Measurements from ENCODE around the gene TMEM200A.

TMEM200A gene

DNA sequence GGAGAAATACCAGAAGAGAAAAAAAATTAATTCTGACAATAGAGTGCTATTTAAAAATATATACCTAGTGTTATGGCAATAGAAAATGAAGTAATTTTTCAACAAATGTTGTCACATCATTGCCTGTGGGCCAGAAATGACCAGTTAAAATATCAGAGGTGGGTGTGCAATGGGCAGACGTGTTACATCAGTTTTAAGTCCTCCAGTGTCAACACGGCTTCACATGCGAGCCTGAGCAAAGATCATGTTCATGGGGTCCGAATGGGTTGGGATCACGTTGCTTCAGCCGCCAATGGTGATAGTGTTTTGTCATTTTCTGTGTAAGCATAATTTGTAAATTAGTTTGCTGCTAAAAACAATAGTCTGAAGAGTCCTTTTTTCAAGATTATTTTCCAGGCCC lies 27.5 kb downstream of the TMEM200A start:
- Histone ChIP-seq H3K4me1 (ENCODE audit: control insufficient read depth, insufficient read depth, low read length, unreplicated experiment) (peaks cover 9% of the 10 kb centered on the region), H3K36me3 (ENCODE audit: insufficient read depth, low read length) (no peaks in the 10 kb centered on the region), H3K27me3 (ENCODE audit: insufficient read depth, low read length) (no peaks in the 10 kb centered on the region), H2AFZ (ENCODE audit: low read length, unreplicated experiment) (no peak overlapping the region), H3K4me3 (ENCODE audit: low read depth, low read length) (no peak overlapping the region), H3K79me2 (ENCODE audit: control insufficient read depth, insufficient read depth, low read length, unreplicated experiment) (no peaks in the 10 kb centered on the region), H3K27ac (ENCODE audit: low read depth, low read length) (no peak overlapping the region)

DNA sequence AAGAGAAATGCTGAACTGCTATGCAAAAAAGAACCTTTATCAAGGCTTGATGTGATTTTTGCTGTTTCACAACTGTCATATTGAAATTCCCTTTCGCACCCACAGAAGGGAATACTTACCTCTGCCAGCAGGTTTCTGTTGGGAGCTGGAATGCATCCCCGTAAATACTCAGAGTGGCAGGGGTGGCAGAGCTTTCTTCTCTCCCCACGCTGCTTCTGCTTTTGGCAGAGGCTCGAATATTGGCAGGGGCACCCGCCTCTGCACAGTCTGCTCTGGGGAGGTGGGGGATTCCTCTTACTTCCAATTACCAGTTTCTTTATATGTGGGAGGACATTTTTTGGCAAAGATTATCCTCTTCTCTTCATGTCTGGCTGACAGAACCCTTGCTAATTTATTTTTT lies 28.4 kb downstream of the TMEM200A start:
- Histone ChIP-seq H3K79me2 (ENCODE audit: control insufficient read depth, insufficient read depth, low read length, unreplicated experiment) (no peaks in the 10 kb centered on the region), H3K4me1 (ENCODE audit: control insufficient read depth, insufficient read depth, low read length, unreplicated experiment) (peaks cover 9% of the 10 kb centered on the region), H3K36me3 (ENCODE audit: insufficient read depth, low read length) (no peaks in the 10 kb centered on the region), H3K27me3 (ENCODE audit: insufficient read depth, low read length) (no peaks in the 10 kb centered on the region), H3K27ac (ENCODE audit: low read depth, low read length) (no peak overlapping the region), H3K4me3 (ENCODE audit: low read depth, low read length) (no peak overlapping the region), H2AFZ (ENCODE audit: low read length, unreplicated experiment) (no peak overlapping the region)

DNA sequence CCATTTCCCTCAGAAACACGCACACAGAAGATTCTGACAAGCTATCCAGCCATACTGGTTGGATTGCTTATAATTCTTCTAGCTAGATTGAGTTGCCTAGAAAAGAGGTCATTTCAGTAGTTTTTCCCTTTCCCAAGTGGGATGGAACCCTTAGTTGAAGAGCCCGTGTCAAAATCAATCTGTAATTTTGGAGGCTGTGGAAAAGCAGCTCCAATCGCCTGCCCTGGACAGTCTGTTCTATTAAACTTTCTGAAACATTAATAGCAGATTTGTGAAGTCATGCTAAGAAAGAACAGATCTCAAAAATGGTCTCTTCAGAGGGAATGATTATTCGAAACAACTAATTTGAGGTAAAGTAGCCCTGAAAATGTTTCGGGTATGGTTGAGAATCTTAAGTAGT lies 29.3 kb downstream of the TMEM200A start:
- H3K79me2 ChIP-seq (ENCODE audit: control insufficient read depth, insufficient read depth, low read length, unreplicated experiment): no peaks in the 10 kb centered on the region
- no peaks in the 10 kb centered on the region for H3K27me3 ChIP-seq (ENCODE audit: insufficient read depth, low read length)
- no peaks in the 10 kb centered on the region for H3K36me3 ChIP-seq (ENCODE audit: insufficient read depth, low read length)
- H2AFZ ChIP-seq (ENCODE audit: low read length, unreplicated experiment): no peak overlapping the region
- no peak overlapping the region for H3K27ac ChIP-seq (ENCODE audit: low read depth, low read length)
- no peak overlapping the region for H3K4me3 ChIP-seq (ENCODE audit: low read depth, low read length)
- peaks cover 9% of the 10 kb centered on the region for H3K4me1 ChIP-seq (ENCODE audit: control insufficient read depth, insufficient read depth, low read length, unreplicated experiment)

DNA sequence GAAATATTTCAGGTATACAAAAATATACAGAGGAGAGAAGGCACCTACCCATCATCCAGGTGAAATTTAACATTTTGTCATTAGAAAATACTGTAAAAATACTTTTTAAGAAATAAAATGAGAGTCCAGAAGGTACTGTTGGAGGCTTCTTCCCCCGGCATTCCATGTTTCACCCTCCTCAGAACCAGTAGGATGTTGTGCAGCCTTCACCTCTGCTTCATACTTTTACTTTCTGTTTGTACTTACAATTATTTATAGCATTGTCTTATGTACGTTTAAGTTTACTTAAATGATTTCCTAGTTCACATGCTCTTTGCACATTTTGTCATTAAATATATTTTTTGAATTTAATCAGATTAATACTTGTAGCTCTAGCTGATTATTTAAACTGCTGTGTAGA lies 30.9 kb downstream of the TMEM200A start:
- H3K79me2 ChIP-seq (ENCODE audit: control insufficient read depth, insufficient read depth, low read length, unreplicated experiment): no peaks in the 10 kb centered on the region
- 0 out of 2 replicates have a peak overlapping the region, but pooled peaks have one; percentile 9 for H3K27ac ChIP-seq (ENCODE audit: low read depth, low read length)
- peak overlapping the region; percentile 65 for H3K4me3 ChIP-seq (ENCODE audit: low read depth, low read length)
- H3K4me1 ChIP-seq (ENCODE audit: control insufficient read depth, insufficient read depth, low read length, unreplicated experiment): peaks cover 9% of the 10 kb centered on the region
- H2AFZ ChIP-seq (ENCODE audit: low read length, unreplicated experiment): peak overlapping the region; percentile 45
- H3K36me3 ChIP-seq (ENCODE audit: insufficient read depth, low read length): no peaks in the 10 kb centered on the region
- no peaks in the 10 kb centered on the region for H3K27me3 ChIP-seq (ENCODE audit: insufficient read depth, low read length)

DNA sequence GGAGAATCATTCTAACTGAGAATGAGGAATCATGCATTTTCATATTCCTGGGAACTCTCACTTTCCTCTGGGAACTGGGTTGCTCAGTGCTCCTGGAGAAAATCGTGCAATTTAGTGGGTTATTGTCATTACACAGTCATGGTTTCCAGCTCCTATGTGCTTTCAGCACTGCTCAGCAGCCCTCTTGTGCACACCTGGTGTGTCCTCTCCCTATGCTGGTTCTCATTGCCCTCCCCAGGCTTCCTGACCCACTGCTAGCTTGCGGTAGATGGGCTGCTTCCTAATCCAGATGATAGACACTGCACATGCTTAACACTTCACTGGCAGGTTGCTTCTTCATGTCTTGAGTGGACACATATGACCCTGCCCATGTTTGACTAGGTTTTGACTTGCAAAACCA lies 39.7 kb downstream of the TMEM200A start:
- Histone ChIP-seq H3K27me3 (ENCODE audit: insufficient read depth, low read length) (no peaks in the 10 kb centered on the region), H3K4me1 (ENCODE audit: control insufficient read depth, insufficient read depth, low read length, unreplicated experiment) (peaks cover 18% of the 10 kb centered on the region), H3K79me2 (ENCODE audit: control insufficient read depth, insufficient read depth, low read length, unreplicated experiment) (no peaks in the 10 kb centered on the region), H3K36me3 (ENCODE audit: insufficient read depth, low read length) (no peaks in the 10 kb centered on the region), H3K4me3 (ENCODE audit: low read depth, low read length) (no peak overlapping the region), H2AFZ (ENCODE audit: low read length, unreplicated experiment) (no peak overlapping the region), H3K27ac (ENCODE audit: low read depth, low read length) (no peak overlapping the region)

DNA sequence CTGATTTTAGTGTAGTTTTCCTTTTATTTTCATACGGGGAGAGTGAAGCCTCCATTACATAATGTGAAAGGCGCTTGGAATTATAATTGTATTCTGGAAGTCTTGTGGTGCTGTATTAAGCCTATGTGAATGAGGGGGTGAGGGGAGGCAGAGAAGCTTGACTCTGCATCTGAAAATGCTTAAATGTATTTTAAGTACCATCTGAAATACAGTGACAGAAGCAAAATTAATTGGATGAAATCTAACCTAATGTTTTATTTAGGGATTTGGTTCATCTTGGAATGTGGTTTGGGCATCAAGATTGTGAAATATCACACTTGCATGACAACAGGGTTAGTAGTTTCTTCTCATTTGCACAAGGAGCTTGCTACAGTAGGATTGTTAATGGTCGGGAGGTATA lies 41.2 kb downstream of the TMEM200A start:
- no peaks in the 10 kb centered on the region for H3K79me2 ChIP-seq (ENCODE audit: control insufficient read depth, insufficient read depth, low read length, unreplicated experiment)
- no peak overlapping the region for H2AFZ ChIP-seq (ENCODE audit: low read length, unreplicated experiment)
- no peaks in the 10 kb centered on the region for H3K27me3 ChIP-seq (ENCODE audit: insufficient read depth, low read length)
- no peaks in the 10 kb centered on the region for H3K36me3 ChIP-seq (ENCODE audit: insufficient read depth, low read length)
- peaks cover 20% of the 10 kb centered on the region for H3K4me1 ChIP-seq (ENCODE audit: control insufficient read depth, insufficient read depth, low read length, unreplicated experiment)
- H3K27ac ChIP-seq (ENCODE audit: low read depth, low read length): no peak overlapping the region
- H3K4me3 ChIP-seq (ENCODE audit: low read depth, low read length): no peak overlapping the region

DNA sequence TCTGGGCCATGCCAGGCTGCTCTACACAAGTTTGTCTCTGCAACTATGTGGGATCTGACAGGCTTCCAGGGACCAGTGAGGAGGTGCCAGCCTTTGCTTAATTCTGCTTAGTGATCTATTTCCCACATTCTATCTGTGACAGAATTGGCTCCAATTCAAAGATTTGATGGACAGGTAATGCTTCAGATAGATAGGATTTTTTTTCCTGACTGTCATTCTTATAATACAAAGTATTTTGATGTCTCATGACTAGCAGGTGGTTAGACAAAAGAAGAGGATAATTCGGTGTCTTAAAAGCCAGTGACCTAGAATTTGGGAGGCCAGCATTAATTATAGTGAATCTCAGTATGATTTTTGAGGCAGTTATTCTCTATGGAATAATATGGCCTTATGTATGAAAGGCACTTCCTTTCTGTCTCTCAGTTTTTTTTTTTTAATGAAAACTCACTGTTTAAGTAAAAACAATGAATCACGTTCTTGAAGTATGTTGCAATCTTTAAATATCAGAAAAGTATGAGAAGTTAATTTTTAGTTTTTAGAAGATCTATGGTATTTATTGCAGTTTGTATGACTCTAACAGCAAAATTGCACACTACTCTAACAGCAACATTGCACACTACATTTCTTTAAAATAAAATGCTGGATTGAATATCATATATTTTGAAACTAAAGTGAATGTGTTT lies 43.7 kb downstream of the TMEM200A start:
- Histone ChIP-seq H3K27ac (ENCODE audit: low read depth, low read length) (peak overlapping the region; percentile 67), H3K4me1 (ENCODE audit: control insufficient read depth, insufficient read depth, low read length, unreplicated experiment) (peaks cover 20% of the 10 kb centered on the region), H3K79me2 (ENCODE audit: control insufficient read depth, insufficient read depth, low read length, unreplicated experiment) (no peaks in the 10 kb centered on the region), H3K4me3 (ENCODE audit: low read depth, low read length) (no peak overlapping the region; the same call in 1 of the 2 replicates), H2AFZ (ENCODE audit: low read length, unreplicated experiment) (no peak overlapping the region), H3K36me3 (ENCODE audit: insufficient read depth, low read length) (no peaks in the 10 kb centered on the region), H3K27me3 (ENCODE audit: insufficient read depth, low read length) (no peaks in the 10 kb centered on the region)

DNA sequence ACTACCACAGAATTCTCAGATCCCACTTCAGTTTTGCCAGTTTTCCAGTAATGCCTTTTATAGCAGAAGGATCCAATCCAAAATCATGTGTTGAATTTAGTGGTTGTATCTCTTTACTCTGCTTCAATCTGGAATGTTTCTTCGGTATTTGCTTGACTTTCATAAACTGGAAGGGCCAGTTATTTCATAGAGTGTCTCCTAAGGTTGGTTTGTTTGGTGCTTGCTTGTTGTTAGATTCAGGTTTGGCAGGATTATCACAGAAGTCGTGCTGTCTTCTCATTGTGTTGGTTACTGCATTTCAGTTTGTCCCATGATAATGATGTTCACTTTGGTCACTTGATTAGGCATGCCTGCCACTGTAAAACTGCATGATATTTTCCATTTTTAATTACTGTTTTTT lies 45.7 kb downstream of the TMEM200A start:
- Histone ChIP-seq H3K36me3 (ENCODE audit: insufficient read depth, low read length) (no peaks in the 10 kb centered on the region), H3K27ac (ENCODE audit: low read depth, low read length) (no peak overlapping the region), H3K27me3 (ENCODE audit: insufficient read depth, low read length) (no peaks in the 10 kb centered on the region)

DNA sequence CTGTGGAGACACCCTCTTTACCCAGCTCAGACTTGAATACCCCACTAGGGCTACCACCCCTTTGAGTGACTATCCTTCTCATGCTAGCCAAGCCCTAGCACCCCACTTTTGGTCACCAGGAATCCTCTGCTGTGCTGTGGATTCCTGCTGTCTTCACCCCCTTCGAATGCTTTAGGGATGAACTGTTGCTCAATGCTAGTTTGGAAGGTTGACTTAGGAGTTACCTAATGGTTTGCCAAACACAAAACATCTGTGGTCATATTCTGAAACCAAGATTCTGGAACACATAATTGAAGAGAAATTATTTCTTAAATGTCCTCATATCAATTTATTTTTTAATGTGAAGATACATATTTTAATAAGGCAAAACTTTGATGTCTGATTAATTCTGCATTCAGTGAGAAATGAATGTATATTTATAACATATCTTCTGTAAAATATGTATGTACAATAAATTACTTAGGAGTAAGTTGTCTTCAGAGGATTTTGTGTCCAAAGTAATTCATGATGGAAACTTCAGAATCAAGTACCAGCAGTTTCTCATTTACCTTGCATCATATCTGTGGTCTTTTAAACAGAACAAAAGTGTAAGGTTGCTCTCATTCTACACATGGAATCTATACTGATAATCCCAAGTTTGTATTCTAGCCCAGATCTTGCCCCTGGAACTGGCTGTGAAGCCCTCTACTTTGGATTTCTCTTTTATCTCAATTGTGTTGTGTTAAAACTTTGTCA lies 46.9 kb downstream of the TMEM200A start:
- H3K27me3 ChIP-seq (ENCODE audit: insufficient read depth, low read length): no peaks in the 10 kb centered on the region
- H3K79me2 ChIP-seq (ENCODE audit: control insufficient read depth, insufficient read depth, low read length, unreplicated experiment): no peaks in the 10 kb centered on the region
- H3K36me3 ChIP-seq (ENCODE audit: insufficient read depth, low read length): no peaks in the 10 kb centered on the region
- no peak overlapping the region for H2AFZ ChIP-seq (ENCODE audit: low read length, unreplicated experiment)
- H3K27ac ChIP-seq (ENCODE audit: low read depth, low read length): no peak overlapping the region
- H3K4me1 ChIP-seq (ENCODE audit: control insufficient read depth, insufficient read depth, low read length, unreplicated experiment): peaks cover 19% of the 10 kb centered on the region
- no peak overlapping the region for H3K4me3 ChIP-seq (ENCODE audit: low read depth, low read length)

More for the DNA sequence above, 45.7 kb downstream of the TMEM200A start:
- Histone ChIP-seq H3K4me3 (ENCODE audit: low read depth, low read length) (no peak overlapping the region), H3K79me2 (ENCODE audit: control insufficient read depth, insufficient read depth, low read length, unreplicated experiment) (no peaks in the 10 kb centered on the region), H2AFZ (ENCODE audit: low read length, unreplicated experiment) (no peak overlapping the region), H3K4me1 (ENCODE audit: control insufficient read depth, insufficient read depth, low read length, unreplicated experiment) (peaks cover 20% of the 10 kb centered on the region)

DNA sequence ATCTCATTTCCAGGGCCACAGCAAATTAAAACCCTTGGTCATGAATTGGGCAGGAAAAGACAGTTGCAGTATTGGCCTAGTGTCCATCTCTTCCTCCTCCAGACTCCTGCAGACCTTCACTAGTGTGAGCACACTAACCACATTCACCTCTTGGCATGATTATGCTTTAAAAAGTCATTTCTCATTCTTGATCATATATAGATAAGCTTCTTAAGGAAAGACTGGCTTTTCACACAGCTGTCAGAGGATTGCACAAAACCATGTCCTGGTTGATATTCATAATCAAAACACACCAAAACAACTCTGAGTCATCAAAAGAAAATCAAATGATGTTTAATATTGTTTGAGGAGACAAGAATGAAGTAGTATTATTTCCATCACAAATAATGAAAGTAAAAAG lies 52.1 kb downstream of the TMEM200A start:
- Histone ChIP-seq H3K79me2 (ENCODE audit: control insufficient read depth, insufficient read depth, low read length, unreplicated experiment) (no peaks in the 10 kb centered on the region), H3K4me3 (ENCODE audit: low read depth, low read length) (no peak overlapping the region), H3K4me1 (ENCODE audit: control insufficient read depth, insufficient read depth, low read length, unreplicated experiment) (peaks cover 11% of the 10 kb centered on the region), H2AFZ (ENCODE audit: low read length, unreplicated experiment) (no peak overlapping the region), H3K36me3 (ENCODE audit: insufficient read depth, low read length) (no peaks in the 10 kb centered on the region), H3K27ac (ENCODE audit: low read depth, low read length) (peak overlapping the region; percentile 72), H3K27me3 (ENCODE audit: insufficient read depth, low read length) (no peaks in the 10 kb centered on the region)

DNA sequence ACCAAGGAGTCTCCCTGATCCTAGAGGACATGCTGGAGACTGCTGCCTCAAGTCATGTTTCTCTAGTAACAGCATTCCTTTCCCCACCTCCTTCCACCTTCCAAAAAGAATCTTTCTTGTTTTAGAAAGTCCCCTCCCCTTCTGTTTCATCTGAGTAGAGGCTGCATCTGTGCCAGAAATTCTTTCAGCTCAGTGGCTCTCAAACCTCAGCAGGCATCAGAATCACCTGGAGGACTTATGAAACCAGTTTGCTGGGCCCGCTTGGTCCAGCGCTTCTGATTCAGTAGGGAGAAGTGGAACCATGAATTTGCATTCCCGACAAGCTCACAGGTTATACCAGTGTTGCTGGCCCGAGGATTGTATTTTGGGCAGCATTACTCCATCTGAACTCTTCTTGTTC lies 55.1 kb downstream of the TMEM200A start:
- no peaks in the 10 kb centered on the region for H3K79me2 ChIP-seq (ENCODE audit: control insufficient read depth, insufficient read depth, low read length, unreplicated experiment)
- H3K4me3 ChIP-seq (ENCODE audit: low read depth, low read length): no peak overlapping the region
- H3K27me3 ChIP-seq (ENCODE audit: insufficient read depth, low read length): no peaks in the 10 kb centered on the region
- no peaks in the 10 kb centered on the region for H3K36me3 ChIP-seq (ENCODE audit: insufficient read depth, low read length)
- no peak overlapping the region for H3K27ac ChIP-seq (ENCODE audit: low read depth, low read length)
- no peak overlapping the region for H2AFZ ChIP-seq (ENCODE audit: low read length, unreplicated experiment)
- H3K4me1 ChIP-seq (ENCODE audit: control insufficient read depth, insufficient read depth, low read length, unreplicated experiment): peaks cover 11% of the 10 kb centered on the region

All from ACC112 (cell line).